ENCODE results near the gene SDK1. TPM values are rescaled to one million over a fixed set of nuclear protein-coding genes. Genes with fewer than 3 reads are reported as not detected.

The SDK1 gene
- total RNA-seq, 1 donor from 2014 or later: 16.7 TPM

DNA sequence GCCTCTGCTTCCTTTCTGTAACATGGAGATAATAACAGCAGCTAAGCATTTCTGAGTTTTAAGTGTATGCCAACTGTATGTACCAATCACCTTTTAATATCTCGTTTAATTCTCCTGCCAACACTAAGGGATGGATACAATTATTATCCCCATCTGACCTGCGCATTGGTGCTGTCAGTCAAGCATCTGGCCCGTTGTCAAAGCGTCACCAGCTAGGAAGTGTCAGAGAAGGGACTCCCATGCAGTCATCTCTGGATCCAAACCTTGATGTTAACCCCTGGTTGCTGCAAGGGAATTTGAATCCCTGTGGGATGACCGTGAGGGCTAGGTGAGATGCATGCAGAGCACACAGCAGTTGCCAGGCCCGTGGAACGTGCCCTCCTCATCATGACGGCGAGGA, 506.8 kb downstream of the SDK1 start:
- intact Hi-C loops (cut with DNase I): no loop called here
- Histone ChIP-seq H3K27me3 (no peaks in the 10 kb centered on the region), H3K27ac (no peak overlapping the region), H3K4me1 (no peaks in the 10 kb centered on the region), H3K9me3 (no peaks in the 10 kb centered on the region), H3K36me3 (no peaks in the 10 kb centered on the region), H3K4me3 (no peak overlapping the region)
- TF ChIP-seq, protein P1, sequence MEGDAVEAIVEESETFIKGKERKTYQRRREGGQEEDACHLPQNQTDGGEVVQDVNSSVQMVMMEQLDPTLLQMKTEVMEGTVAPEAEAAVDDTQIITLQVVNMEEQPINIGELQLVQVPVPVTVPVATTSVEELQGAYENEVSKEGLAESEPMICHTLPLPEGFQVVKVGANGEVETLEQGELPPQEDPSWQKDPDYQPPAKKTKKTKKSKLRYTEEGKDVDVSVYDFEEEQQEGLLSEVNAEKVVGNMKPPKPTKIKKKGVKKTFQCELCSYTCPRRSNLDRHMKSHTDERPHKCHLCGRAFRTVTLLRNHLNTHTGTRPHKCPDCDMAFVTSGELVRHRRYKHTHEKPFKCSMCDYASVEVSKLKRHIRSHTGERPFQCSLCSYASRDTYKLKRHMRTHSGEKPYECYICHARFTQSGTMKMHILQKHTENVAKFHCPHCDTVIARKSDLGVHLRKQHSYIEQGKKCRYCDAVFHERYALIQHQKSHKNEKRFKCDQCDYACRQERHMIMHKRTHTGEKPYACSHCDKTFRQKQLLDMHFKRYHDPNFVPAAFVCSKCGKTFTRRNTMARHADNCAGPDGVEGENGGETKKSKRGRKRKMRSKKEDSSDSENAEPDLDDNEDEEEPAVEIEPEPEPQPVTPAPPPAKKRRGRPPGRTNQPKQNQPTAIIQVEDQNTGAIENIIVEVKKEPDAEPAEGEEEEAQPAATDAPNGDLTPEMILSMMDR (IDR thresholded peaks at IDR 0.05): no peak
- TF ChIP-seq POLR2AphosphoS5 (IDR thresholded peaks at IDR 0.05; ENCODE audit: insufficient read depth in 1 of 2, low read depth in 1 of 2) (no peak), POLR2A (IDR thresholded peaks at IDR 0.05) (no peak)
- no peak for DNase-seq (ENCODE audit: extremely low spot score in 2 of 2)

DNA sequence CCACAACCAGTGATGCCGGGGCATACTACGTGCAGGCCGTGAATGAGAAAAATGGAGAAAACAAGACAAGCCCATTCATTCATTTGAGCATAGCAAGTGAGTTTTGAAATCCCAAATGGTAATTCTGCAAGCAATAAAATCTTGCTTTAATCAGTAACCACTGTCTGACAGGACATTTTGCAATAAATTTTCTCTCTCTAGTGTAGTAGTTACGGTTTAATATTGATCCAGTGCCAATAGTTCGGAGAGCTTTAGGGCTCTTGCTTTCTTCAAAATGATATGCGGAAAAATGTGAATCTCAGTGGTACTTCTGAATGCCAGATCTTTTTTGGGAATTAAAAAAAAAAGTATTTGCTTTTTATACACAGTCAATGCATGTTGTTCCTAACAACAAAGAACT, 520.4 kb downstream of the SDK1 start:
- no peak overlapping the region for H3K27ac ChIP-seq
- H3K4me3 ChIP-seq: no peak overlapping the region
- no peak for TF ChIP-seq POLR2AphosphoS5 (IDR thresholded peaks at IDR 0.05; ENCODE audit: insufficient read depth in 1 of 2, low read depth in 1 of 2)
- TF ChIP-seq, protein P1 (IDR thresholded peaks at IDR 0.05): no peak
- TF ChIP-seq POLR2A (IDR thresholded peaks at IDR 0.05): no peak
- peaks cover 9% of the 10 kb centered on the region for H3K4me1 ChIP-seq
- no peaks in the 10 kb centered on the region for H3K9me3 ChIP-seq
- no peaks in the 10 kb centered on the region for H3K36me3 ChIP-seq
- intact Hi-C loops (cut with DNase I): no loop called here
- DNase-seq (ENCODE audit: extremely low spot score in 2 of 2): no peak
- H3K27me3 ChIP-seq: no peaks in the 10 kb centered on the region

DNA sequence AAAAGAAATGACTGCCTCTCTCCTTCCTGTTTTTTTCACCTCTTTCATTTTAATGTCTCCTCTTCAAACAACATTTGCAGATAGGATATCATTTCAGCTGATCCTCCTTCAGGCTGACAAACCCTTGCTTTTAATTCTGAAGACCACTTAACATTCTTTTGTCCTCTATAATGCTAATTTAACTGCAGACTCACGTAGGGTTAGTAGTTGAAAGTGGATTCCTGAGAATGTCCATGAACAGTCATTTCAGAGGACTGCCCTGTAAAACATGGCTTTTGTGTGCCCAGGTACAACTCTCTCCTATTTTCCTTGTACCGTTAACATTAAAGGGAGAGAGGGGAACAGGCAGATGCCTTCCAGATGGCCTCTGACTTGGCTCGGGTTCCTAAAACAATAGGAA, 524.4 kb downstream of the SDK1 start:
- no peak for DNase-seq (ENCODE audit: extremely low spot score in 2 of 2)
- no peaks in the 10 kb centered on the region for H3K9me3 ChIP-seq
- H3K27ac ChIP-seq: no peak overlapping the region
- no peaks in the 10 kb centered on the region for H3K27me3 ChIP-seq
- TF ChIP-seq POLR2AphosphoS5 (IDR thresholded peaks at IDR 0.05; ENCODE audit: insufficient read depth in 1 of 2, low read depth in 1 of 2): no peak
- no peak for TF ChIP-seq POLR2A (IDR thresholded peaks at IDR 0.05)
- TF ChIP-seq, protein P1 (IDR thresholded peaks at IDR 0.05): no peak
- no peaks in the 10 kb centered on the region for H3K36me3 ChIP-seq
- no peak overlapping the region for H3K4me3 ChIP-seq
- intact Hi-C loops (cut with DNase I): no loop called here
- peaks cover 9% of the 10 kb centered on the region for H3K4me1 ChIP-seq

DNA sequence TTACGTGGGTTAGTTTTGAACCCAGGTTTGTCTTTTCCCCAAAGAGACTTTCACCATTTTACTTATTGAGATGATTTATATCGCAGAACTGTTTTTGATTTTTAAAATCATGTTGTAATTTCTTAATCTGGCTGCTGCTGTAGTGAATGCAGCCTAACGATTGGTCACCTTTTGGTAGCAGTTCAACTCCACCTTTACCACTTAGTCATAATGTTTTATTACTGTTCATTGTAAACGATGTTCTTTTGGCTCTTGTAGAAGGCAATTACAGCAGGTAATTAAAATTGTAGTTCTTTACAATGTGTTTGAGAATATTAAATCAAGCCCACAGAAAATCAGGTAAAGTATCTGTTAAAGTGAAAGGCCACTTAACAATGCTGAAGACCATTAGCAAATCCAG, 531.1 kb downstream of the SDK1 start:
- intact Hi-C loops (cut with DNase I): no loop called here
- TF ChIP-seq POLR2A (IDR thresholded peaks at IDR 0.05): no peak
- TF ChIP-seq POLR2AphosphoS5 (IDR thresholded peaks at IDR 0.05; ENCODE audit: insufficient read depth in 1 of 2, low read depth in 1 of 2): no peak
- TF ChIP-seq, protein P1 (IDR thresholded peaks at IDR 0.05): no peak
- H3K27me3 ChIP-seq: no peaks in the 10 kb centered on the region
- H3K4me3 ChIP-seq: no peak overlapping the region
- no peaks in the 10 kb centered on the region for H3K36me3 ChIP-seq
- no peak for DNase-seq (ENCODE audit: extremely low spot score in 2 of 2)
- H3K4me1 ChIP-seq: no peaks in the 10 kb centered on the region
- H3K27ac ChIP-seq: no peak overlapping the region
- H3K9me3 ChIP-seq: no peaks in the 10 kb centered on the region

DNA sequence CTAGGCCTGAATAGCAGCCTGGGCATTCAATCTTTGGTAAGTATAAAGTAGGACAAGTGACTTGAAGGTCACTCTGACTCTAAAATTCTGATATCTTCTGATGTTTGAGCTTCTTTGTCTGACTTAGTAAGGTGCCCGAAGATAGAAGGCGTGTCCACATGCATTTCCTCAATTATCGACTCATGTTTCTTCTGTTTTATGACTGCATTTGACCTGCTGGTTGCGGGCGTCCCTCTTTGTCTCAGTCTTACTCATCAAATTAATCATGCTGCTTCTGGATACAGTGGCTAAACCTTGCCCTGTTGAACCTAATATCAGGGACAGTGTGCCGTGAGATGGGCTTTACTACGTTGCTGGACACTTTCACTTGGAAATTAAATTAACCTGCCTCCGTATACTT, 534.1 kb downstream of the SDK1 start:
- Histone ChIP-seq H3K27me3 (no peaks in the 10 kb centered on the region), H3K27ac (no peak overlapping the region), H3K4me1 (no peaks in the 10 kb centered on the region), H3K9me3 (no peaks in the 10 kb centered on the region), H3K36me3 (no peaks in the 10 kb centered on the region), H3K4me3 (no peak overlapping the region)
- no peak for DNase-seq (ENCODE audit: extremely low spot score in 2 of 2)
- no peak for TF ChIP-seq POLR2A (IDR thresholded peaks at IDR 0.05)
- TF ChIP-seq POLR2AphosphoS5 (IDR thresholded peaks at IDR 0.05; ENCODE audit: insufficient read depth in 1 of 2, low read depth in 1 of 2): peak in 1 of 2 donors; percentile 16
- intact Hi-C loops (cut with DNase I): no loop called here

Measured in vagina (tissue), 2 donors.